ENCODE data around the gene INPP5A.

GRCh38 chr10:132538031-132538789, 623 bp downstream of the INPP5A start:
- TF ChIP-seq DDIT3 (CRISPR knock-in tag; IDR thresholded peaks at IDR 0.05) (no peak), BRCA1 (CRISPR knock-in tag; IDR thresholded peaks at IDR 0.05) (no peak), HIVEP1 (CRISPR knock-in tag; IDR thresholded peaks at IDR 0.05) (no peak), XRCC5 (optimal IDR thresholded peaks at IDR 0.05; ENCODE audit: low read length) (no peak), ZNF775 (CRISPR knock-in tag; IDR thresholded peaks at IDR 0.05; ENCODE audit: borderline replicate concordance) (no peak), NR3C1 (CRISPR knock-in tag; IDR thresholded peaks at IDR 0.05) (no peak), ESRRA (CRISPR knock-in tag; IDR thresholded peaks at IDR 0.05; ENCODE audit: low read depth) (no peak), RFX1 (IDR thresholded peaks at IDR 0.05) (no peak), ERF (CRISPR knock-in tag; IDR thresholded peaks at IDR 0.05) (no peak; the same call in 1 of the 2 replicates), CEBPG (CRISPR knock-in tag; IDR thresholded peaks at IDR 0.05) (no peak), CEBPB (IDR thresholded peaks at IDR 0.05; ENCODE audit: borderline replicate concordance, low read depth, low read length) (no peak), CTCF (CRISPR knock-in tag; IDR thresholded peaks at IDR 0.05) (no peak)

All from HepG2 (cell line).